B cell (primary cell): ENCODE data around the gene TMEM53.

Source experiments
- CTCF ChIP-seq: fragments of 200-600 bp; IDR thresholded peaks from one replicate; pipeline ENCODE4 v1.8.0; 2022; ENCODE audit warnings: antibody characterized with exemption, mild to moderate bottlenecking
- EZH2 ChIP-seq: IDR thresholded peaks from 2 replicates; pipeline ENCODE4 v1.6.1; 2012; ENCODE audit warnings: borderline replicate concordance, low read depth, mild to moderate bottlenecking, moderate library complexity, low read length; ENCODE audit not compliant: insufficient read depth, poor library complexity, severe bottlenecking

GRCh38 chr1:44654621-44655187 lies 19.6 kb downstream of the TMEM53 start:
- no peak for TF ChIP-seq EZH2
- no peak for TF ChIP-seq CTCF
